NT2/D1 (cell line): Measurements from ENCODE around the gene YEATS2.
"Not testable (repeated sequence)": the region's sequence is repeated elsewhere in the genome, so short reads cannot be mapped to it uniquely, and the experiment has no call there.

Source experiments
- DNase-seq: peaks from one replicate; pipeline ENCODE4 v3.0.0-alpha.2; 2011; ENCODE audit warnings: low read depth, low spot score
- H3K27me3 ChIP-seq: 2 replicates; pipeline ENCODE4 v1.6.0; 2011; ENCODE audit warnings: mild to moderate bottlenecking; ENCODE audit not compliant: insufficient read length, insufficient read depth
- H3K36me3 ChIP-seq: 2 replicates; pipeline ENCODE4 v1.6.1; 2011; ENCODE audit warnings: mild to moderate bottlenecking, low read length, mixed read lengths; ENCODE audit not compliant: insufficient read depth, insufficient read length
- H3K4me1 ChIP-seq: 2 replicates; pipeline ENCODE4 v1.5.1; 2011; ENCODE audit not compliant: insufficient read depth, insufficient read length
- H3K4me3 ChIP-seq: 2 replicates; pipeline ENCODE4 v1.5.1; 2011; ENCODE audit warnings: low read depth; ENCODE audit not compliant: insufficient read length
- H3K9ac ChIP-seq: 2 replicates; pipeline ENCODE4 v1.6.0; 2011; ENCODE audit warnings: low read depth; ENCODE audit not compliant: insufficient read length
- H3K9me3 ChIP-seq: 2 replicates; pipeline ENCODE4 v1.5.1; 2011; ENCODE audit warnings: mild to moderate bottlenecking, low read length; ENCODE audit not compliant: insufficient read depth
- SUZ12 ChIP-seq: IDR thresholded peaks from 2 replicates; pipeline ENCODE4 v1.6.1; 2011; ENCODE audit not compliant: insufficient read length, insufficient read depth; ENCODE audit errors: extremely low read depth
- YY1 ChIP-seq: IDR thresholded peaks from 2 replicates; pipeline ENCODE4 v1.6.1; 2011; ENCODE audit not compliant: insufficient read length, insufficient read depth
- ZNF274 ChIP-seq: IDR thresholded peaks from 2 replicates; pipeline ENCODE4 v1.6.1; 2011; ENCODE audit warnings: mild to moderate bottlenecking, low read depth, low read length

Gene YEATS2

GRCh38 chr3:183766107-183766506 lies 68.5 kb downstream of the YEATS2 start:
- Histone ChIP-seq H3K9ac (no peak overlapping the region), H3K36me3 (peaks cover 65% of the 10 kb centered on the region), H3K9me3 (no peaks in the 10 kb centered on the region), H3K27me3 (no peaks in the 10 kb centered on the region), H3K4me1 (no peaks in the 10 kb centered on the region), H3K4me3 (no peak overlapping the region)
- no peak for DNase-seq
- TF ChIP-seq YY1: no peak
- TF ChIP-seq SUZ12: no peak
- no peak for TF ChIP-seq ZNF274

- DNase-seq: peak; percentile 66
- H3K36me3 ChIP-seq: peaks cover 57% of the 10 kb centered on the region
Observed at GRCh38 chr3:183766745-183767606, 69.4 kb downstream of the YEATS2 start.

GRCh38 chr3:183768114-183768513 lies 70.5 kb downstream of the YEATS2 start:
- Histone ChIP-seq H3K4me3 (no peak overlapping the region), H3K9ac (no peak overlapping the region), H3K36me3 (peaks cover 60% of the 10 kb centered on the region), H3K4me1 (no peaks in the 10 kb centered on the region), H3K9me3 (no peaks in the 10 kb centered on the region), H3K27me3 (no peaks in the 10 kb centered on the region)
- no peak for DNase-seq
- TF ChIP-seq YY1 (no peak), SUZ12 (no peak), ZNF274 (no peak)

More at GRCh38 chr3:183766745-183767606, 69.4 kb downstream of the YEATS2 start:
- no peaks in the 10 kb centered on the region for H3K9me3 ChIP-seq
- TF ChIP-seq ZNF274: no peak
- TF ChIP-seq SUZ12: no peak
- no peak for TF ChIP-seq YY1
- H3K4me3 ChIP-seq: no peak overlapping the region
- no peaks in the 10 kb centered on the region for H3K4me1 ChIP-seq
- H3K9ac ChIP-seq: no peak overlapping the region
- H3K27me3 ChIP-seq: no peaks in the 10 kb centered on the region

GRCh38 chr3:183769453-183769852 lies 71.9 kb downstream of the YEATS2 start:
- Histone ChIP-seq H3K36me3 (peaks cover 68% of the 10 kb centered on the region), H3K4me3 (no peak overlapping the region), H3K9me3 (no peaks in the 10 kb centered on the region), H3K4me1 (no peaks in the 10 kb centered on the region), H3K27me3 (no peaks in the 10 kb centered on the region), H3K9ac (no peak overlapping the region)
- no peak for DNase-seq
- TF ChIP-seq ZNF274 (no peak), SUZ12 (no peak), YY1 (no peak)

GRCh38 chr3:183774631-183775030 lies 77.0 kb downstream of the YEATS2 start:
- Histone ChIP-seq H3K4me1 (no peaks in the 10 kb centered on the region), H3K36me3 (peaks cover 76% of the 10 kb centered on the region), H3K27me3 (no peaks in the 10 kb centered on the region), H3K9ac (no peak overlapping the region), H3K4me3 (no peak overlapping the region), H3K9me3 (no peaks in the 10 kb centered on the region)
- no peak for TF ChIP-seq YY1
- TF ChIP-seq ZNF274: no peak
- TF ChIP-seq SUZ12: no peak
- no peak for DNase-seq

GRCh38 chr3:183775781-183776180 lies 78.2 kb downstream of the YEATS2 start:
- H3K9me3 ChIP-seq: no peaks in the 10 kb centered on the region
- no peak for TF ChIP-seq YY1
- TF ChIP-seq SUZ12: no peak
- TF ChIP-seq ZNF274: no peak
- no peaks in the 10 kb centered on the region for H3K4me1 ChIP-seq
- no peak overlapping the region for H3K9ac ChIP-seq
- no peak for DNase-seq
- no peak overlapping the region for H3K4me3 ChIP-seq
- no peaks in the 10 kb centered on the region for H3K27me3 ChIP-seq
- peaks cover 80% of the 10 kb centered on the region for H3K36me3 ChIP-seq

GRCh38 chr3:183776451-183776850 lies 78.9 kb downstream of the YEATS2 start:
- not testable (repeated sequence) for H3K4me3 ChIP-seq, H3K9me3 ChIP-seq, DNase-seq, H3K4me1 ChIP-seq, H3K9ac ChIP-seq, H3K27me3 ChIP-seq
- peaks cover 87% of the 10 kb centered on the region for H3K36me3 ChIP-seq
